H9 (cell line): Measurements from ENCODE around the gene ATP5MC2. TPM values are rescaled to one million over a fixed set of nuclear protein-coding genes. Genes with fewer than 3 reads are reported as not detected.

ENCODE experiments used
- DNase-seq: peaks from one replicate; pipeline ENCODE4 v3.0.0-alpha.2; 2017
- H2AFZ ChIP-seq: one replicate; pipeline ENCODE4 v1.6.1; 2013; ENCODE audit warnings: mild to moderate bottlenecking, low read length, control low read depth, moderate library complexity
- H2AK5ac ChIP-seq: 2 replicates; pipeline ENCODE4 v1.6.1; 2013; ENCODE audit warnings: low read length, control low read depth, mixed read lengths; ENCODE audit not compliant: insufficient read length
- H2BK120ac ChIP-seq: one replicate; pipeline ENCODE4 v1.6.1; 2013; ENCODE audit warnings: low read depth, mild to moderate bottlenecking, low read length, control low read depth, inconsistent platforms; ENCODE audit not compliant: poor library complexity, severe bottlenecking
- H2BK12ac ChIP-seq: 2 replicates; pipeline ENCODE4 v1.6.1; 2013; ENCODE audit warnings: low read length, control low read depth, mixed read lengths, low read depth; ENCODE audit not compliant: insufficient read length
- H2BK15ac ChIP-seq: 2 replicates; pipeline ENCODE4 v1.6.1; 2013; ENCODE audit warnings: low read depth, low read length, control low read depth
- H2BK20ac ChIP-seq: one replicate; pipeline ENCODE4 v1.6.1; 2013; ENCODE audit warnings: low read depth, mild to moderate bottlenecking, low read length, control low read depth, inconsistent platforms; ENCODE audit not compliant: poor library complexity, severe bottlenecking
- H2BK5ac ChIP-seq: 2 replicates; pipeline ENCODE4 v1.6.1; 2013; ENCODE audit warnings: low read length, control low read depth, mixed read lengths; ENCODE audit not compliant: insufficient read length
- H3K14ac ChIP-seq: 2 replicates; pipeline ENCODE4 v1.6.1; 2013; ENCODE audit warnings: low read length, control low read depth; ENCODE audit not compliant: insufficient read depth
- H3K18ac ChIP-seq: 2 replicates; pipeline ENCODE4 v1.6.1; 2013; ENCODE audit warnings: low read depth, mild to moderate bottlenecking, mixed read lengths, low read length, control low read depth; ENCODE audit not compliant: insufficient read length
- H3K23ac ChIP-seq: 2 replicates; pipeline ENCODE4 v1.6.1; 2013; ENCODE audit warnings: low read length, control low read depth, mixed read lengths, low read depth; ENCODE audit not compliant: insufficient read length
- H3K23me2 ChIP-seq: 2 replicates; pipeline ENCODE4 v1.6.1; 2013; ENCODE audit warnings: low read depth, mild to moderate bottlenecking, mixed read lengths, low read length, control low read depth; ENCODE audit not compliant: insufficient read length, poor library complexity, severe bottlenecking
- H3K27ac ChIP-seq: 2 replicates; pipeline ENCODE4 v1.5.1; 2013; ENCODE audit warnings: low read length, control low read depth, mixed read lengths, low read depth; ENCODE audit not compliant: insufficient read length
- H3K27me3 ChIP-seq: 2 replicates; pipeline ENCODE4 v1.6.1; 2013; ENCODE audit warnings: low read length, control low read depth, inconsistent platforms; ENCODE audit not compliant: insufficient read depth
- H3K4ac ChIP-seq: 2 replicates; pipeline ENCODE4 v1.6.1; 2013; ENCODE audit warnings: low read depth, mild to moderate bottlenecking, control low read depth, inconsistent platforms, low read length, moderate library complexity
- H3K4me1 ChIP-seq: 2 replicates; pipeline ENCODE4 v1.6.1; 2013; ENCODE audit warnings: low read length, control low read depth, inconsistent platforms; ENCODE audit not compliant: insufficient read depth
- H3K4me2 ChIP-seq: 2 replicates; pipeline ENCODE4 v1.6.1; 2013; ENCODE audit warnings: low read length, control low read depth, mixed read lengths; ENCODE audit not compliant: insufficient read length, insufficient read depth
- H3K56ac ChIP-seq: 2 replicates; pipeline ENCODE4 v1.6.1; 2013; ENCODE audit warnings: low read depth, mild to moderate bottlenecking, mixed read lengths, low read length, control low read depth; ENCODE audit not compliant: insufficient read length
- H3K79me1 ChIP-seq: 2 replicates; pipeline ENCODE4 v1.6.1; 2013; ENCODE audit warnings: low read depth, mild to moderate bottlenecking, moderate library complexity, low read length, control low read depth, inconsistent platforms; ENCODE audit not compliant: insufficient read depth, poor library complexity, severe bottlenecking
- H3K79me2 ChIP-seq: 2 replicates; pipeline ENCODE4 v1.6.1; 2013; ENCODE audit warnings: low read length, control low read depth, inconsistent platforms; ENCODE audit not compliant: insufficient read depth
- H3K9ac ChIP-seq: 2 replicates; pipeline ENCODE4 v1.6.1; 2013; ENCODE audit warnings: low read length, control low read depth, mixed read lengths; ENCODE audit not compliant: insufficient read length; ENCODE audit errors: extremely low read depth
- H3K9me3 ChIP-seq: one replicate; pipeline ENCODE4 v1.6.1; 2013; ENCODE audit warnings: low read depth, low read length, inconsistent platforms; ENCODE audit not compliant: control insufficient read depth
- H3T11ph ChIP-seq: one replicate; pipeline ENCODE4 v1.6.1; 2013; ENCODE audit warnings: mild to moderate bottlenecking, low read length, control low read depth, inconsistent platforms
- H4K20me1 ChIP-seq: one replicate; pipeline ENCODE4 v1.6.1; 2013; ENCODE audit not compliant: control insufficient read depth, insufficient read length, insufficient read depth
- H4K5ac ChIP-seq: 2 replicates; pipeline ENCODE4 v1.6.1; 2013; ENCODE audit warnings: low read depth, mild to moderate bottlenecking, mixed read lengths, low read length, control low read depth; ENCODE audit not compliant: insufficient read length
- H4K8ac ChIP-seq: replicated peaks from 2 replicates; pipeline ENCODE4 v1.6.1; 2013; ENCODE audit warnings: low read length, control low read depth, mixed read lengths, low read depth; ENCODE audit not compliant: insufficient read length
- H4K91ac ChIP-seq: 2 replicates; pipeline ENCODE4 v1.6.1; 2013; ENCODE audit warnings: low read depth, mild to moderate bottlenecking, moderate library complexity, mixed read lengths, low read length, control low read depth; ENCODE audit not compliant: insufficient read length
- H3K27ac Mint-ChIP-seq, 3 experiments: 2 replicates in 2 of 3; 3 replicates in 1 of 3; pipeline ENCODE4 v1.8.0; 2020 to 2021; ENCODE audit warnings: mixed read lengths in 3 of 3, mild to moderate bottlenecking in 1 of 3, moderate library complexity in 1 of 3
- H3K27me3 Mint-ChIP-seq: 2 replicates; pipeline ENCODE4 v1.8.0; 2021; ENCODE audit warnings: low read depth, mild to moderate bottlenecking, moderate library complexity, mixed read lengths
- H3K36me3 Mint-ChIP-seq, 3 experiments: 2 replicates in 2 of 3; 3 replicates in 1 of 3; pipeline ENCODE4 v1.8.0; 2020 to 2021; ENCODE audit warnings: low read depth in 3 of 3, mixed read lengths in 3 of 3; ENCODE audit not compliant: insufficient read depth in 1 of 3
- H3K4me1 Mint-ChIP-seq, 2 experiments: 2 replicates each; pipeline ENCODE4 v1.8.0; 2020; ENCODE audit warnings: mixed read lengths in 2 of 2
- H3K4me3 Mint-ChIP-seq, 2 experiments: 2 replicates in 1 of 2; 3 replicates in 1 of 2; pipeline ENCODE4 v1.8.0; 2020 to 2021; ENCODE audit warnings: mild to moderate bottlenecking in 2 of 2, mixed read lengths in 2 of 2, moderate library complexity in 1 of 2
- H3K9me3 Mint-ChIP-seq, 2 experiments: 2 replicates in 1 of 2; 3 replicates in 1 of 2; pipeline ENCODE4 v1.8.0; 2020; ENCODE audit warnings: mild to moderate bottlenecking in 2 of 2, mixed read lengths in 2 of 2, moderate library complexity in 1 of 2
- CTCF ChIP-seq: fragments of 200-600 bp; sonication (generic); conservative IDR thresholded peaks from 3 replicates; pipeline ENCODE4 v1.8.0; 2021; ENCODE audit warnings: antibody characterized with exemption, mild to moderate bottlenecking
- WGBS: extraction: QIAGEN DNeasy Blood & Tissue Kit; methylation state at CpG from one replicate; pipeline ENCODE4 v1.1.7; 2013; ENCODE audit warnings: missing lambda C conversion rate, low lambda C conversion rate, mixed read lengths; ENCODE audit not compliant: insufficient read length; ENCODE audit errors: extremely low coverage; 5-methylcytosine and 5-hydroxymethylcytosine counted together
- total RNA-seq: library from RNA; stranded (reverse); gene quantifications from 2 replicates; pipeline ENCODE4 v1.2.1, GENCODE V29; 2021

The ATP5MC2 gene
- total RNA-seq, 1 experiment from 2014 or later, result 379 TPM

DNA sequence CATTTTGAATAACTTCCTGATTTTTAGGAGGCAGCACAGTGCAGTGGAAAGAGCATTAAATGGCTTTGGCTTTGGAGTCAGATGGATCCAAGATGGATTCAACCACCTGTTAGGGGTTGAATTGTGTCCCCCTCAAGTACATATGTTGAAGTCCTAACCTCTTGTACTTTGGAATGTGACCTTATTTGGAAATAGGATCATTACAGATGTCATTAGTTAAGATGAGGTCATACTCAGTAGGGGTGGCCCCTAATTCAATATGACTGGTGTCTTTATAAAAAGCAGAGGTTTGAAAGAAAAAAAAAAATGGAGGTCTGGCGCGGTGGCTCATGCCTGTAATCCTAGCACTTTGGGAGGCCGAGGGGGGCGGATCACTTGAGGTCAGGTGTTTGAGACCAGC, 18.8 kb downstream of the ATP5MC2 start:
- no peak overlapping the region for H4K5ac ChIP-seq
- no peak overlapping the region for H3K4ac ChIP-seq
- no peaks in the 10 kb centered on the region for H3K4me1 ChIP-seq
- Mint-ChIP-seq H3K27me3 (no peaks in the 10 kb centered on the region), H3K27ac (no peak overlapping the region), H3K36me3 (peaks cover 0 to 11% (median 5%) of the 10 kb centered on the region in 3 experiments; a peak in 3 of 7 replicates), H3K4me1 (peaks cover 18 to 27% of the 10 kb centered on the region in 2 experiments), H3K9me3 (no peaks in the 10 kb centered on the region; a peak in 1 of 5 replicates), H3K4me3 (no peak overlapping the region)
- no CpG with 5 or more reads among the region's 4 CpGs for WGBS
- no peaks in the 10 kb centered on the region for H3K9me3 ChIP-seq
- H2BK12ac ChIP-seq, result no peak overlapping the region
- no peak overlapping the region for H2BK120ac ChIP-seq
- no peaks in the 10 kb centered on the region for H3K79me1 ChIP-seq
- no peak overlapping the region for H2AK5ac ChIP-seq
- no peak overlapping the region for H2BK15ac ChIP-seq
- H3K4me2 ChIP-seq, result no peak overlapping the region
- no peaks in the 10 kb centered on the region for H3K79me2 ChIP-seq
- no peak overlapping the region for H3K9ac ChIP-seq
- H2BK20ac ChIP-seq, result no peak overlapping the region
- H4K91ac ChIP-seq, result no peak overlapping the region
- H3K14ac ChIP-seq, result no peak overlapping the region
- H3K27ac ChIP-seq, result no peak overlapping the region
- no peak for TF ChIP-seq CTCF
- H3K18ac ChIP-seq, result no peak overlapping the region
- no peak overlapping the region for H2BK5ac ChIP-seq
- no peaks in the 10 kb centered on the region for H4K20me1 ChIP-seq
- no peaks in the 10 kb centered on the region for H3K23me2 ChIP-seq
- H2AFZ ChIP-seq, result no peak overlapping the region
- H3T11ph ChIP-seq, result no peak overlapping the region
- no peak overlapping the region for H3K56ac ChIP-seq
- no peaks in the 10 kb centered on the region for H3K27me3 ChIP-seq
- H4K8ac ChIP-seq, result no peak overlapping the region
- no peak for DNase-seq
- H3K23ac ChIP-seq, result no peak overlapping the region
